A549 treated with DMSO at 1 μM for 4 hours (cell line): ENCODE results near the gene UBE2D1. TPM values are rescaled to one million over a fixed set of nuclear protein-coding genes. Genes with fewer than 3 reads are reported as not detected.

Experiments
- total RNA-seq: library from RNA; stranded (reverse); fragments of 200-300 nt; extraction: Qiagen RNA extraction; gene quantifications from 5 replicates; pipeline ENCODE4 v1.2.3, GENCODE V29; 2022; ENCODE audit warnings: low read depth

The UBE2D1 gene
- total RNA-seq = 14.3 to 30.3 TPM (median 23.6 TPM) in 5 replicates

GRCh38 chr10:58334817-58335305 is at the start of gene UBE2D1:
TSS of gene UBE2D1 (plus strand) at chr10:58335006. CDS start at chr10:58335202, 196 bp downstream.

GRCh38 chr10:58384999-58385783 is 50.4 kb downstream of the UBE2D1 start, which contains the start of gene TFAM:
TSS of gene TFAM (plus strand) at chr10:58385410. CDS start at chr10:58385548, 138 bp downstream.

Other genes starting within 250 kb of the UBE2D1 start
- gene IPMK, start 67.1 kb upstream of the UBE2D1 start, total RNA-seq = 2.0 to 3.4 TPM (median 3.0 TPM) in 5 replicates
- 38.8 to 58.7 TPM (median 57.3 TPM) in 5 replicates for gene CISD1, start 65.8 kb upstream of the UBE2D1 start, total RNA-seq
- 74.8 to 86.4 TPM (median 84.7 TPM) in 5 replicates for gene TFAM, start 50.4 kb downstream of the UBE2D1 start, total RNA-seq
- gene BICC1, start 177.9 kb downstream of the UBE2D1 start, total RNA-seq = 22.5 to 32.9 TPM (median 28.8 TPM) in 5 replicates